GM13976 (cell line): ENCODE data around the gene GADD45GIP1.

Source experiments
- DNase-seq: peaks from one replicate; pipeline ENCODE4 v3.0.0; 2012; ENCODE audit warnings: low spot score
- in situ Hi-C: fragments of 300-500 bp; cut with MboI; formaldehyde crosslinking; loops from one replicate; pipeline ENCODE4 v1.12.0; 2022; ENCODE audit warnings: low sequenced_read_pairs, mixed read lengths, inconsistent platforms; ENCODE audit not compliant: unreplicated experiment
- TF ChIP-seq, protein P1 (sequence below): IDR thresholded peaks from 2 replicates; pipeline ENCODE4 v1.5.1; 2012; ENCODE audit warnings: borderline replicate concordance, mild to moderate bottlenecking; ENCODE audit not compliant: insufficient read depth; ENCODE audit errors: extremely low read depth, missing control alignments, control extremely low read depth

GADD45GIP1 gene

DNA sequence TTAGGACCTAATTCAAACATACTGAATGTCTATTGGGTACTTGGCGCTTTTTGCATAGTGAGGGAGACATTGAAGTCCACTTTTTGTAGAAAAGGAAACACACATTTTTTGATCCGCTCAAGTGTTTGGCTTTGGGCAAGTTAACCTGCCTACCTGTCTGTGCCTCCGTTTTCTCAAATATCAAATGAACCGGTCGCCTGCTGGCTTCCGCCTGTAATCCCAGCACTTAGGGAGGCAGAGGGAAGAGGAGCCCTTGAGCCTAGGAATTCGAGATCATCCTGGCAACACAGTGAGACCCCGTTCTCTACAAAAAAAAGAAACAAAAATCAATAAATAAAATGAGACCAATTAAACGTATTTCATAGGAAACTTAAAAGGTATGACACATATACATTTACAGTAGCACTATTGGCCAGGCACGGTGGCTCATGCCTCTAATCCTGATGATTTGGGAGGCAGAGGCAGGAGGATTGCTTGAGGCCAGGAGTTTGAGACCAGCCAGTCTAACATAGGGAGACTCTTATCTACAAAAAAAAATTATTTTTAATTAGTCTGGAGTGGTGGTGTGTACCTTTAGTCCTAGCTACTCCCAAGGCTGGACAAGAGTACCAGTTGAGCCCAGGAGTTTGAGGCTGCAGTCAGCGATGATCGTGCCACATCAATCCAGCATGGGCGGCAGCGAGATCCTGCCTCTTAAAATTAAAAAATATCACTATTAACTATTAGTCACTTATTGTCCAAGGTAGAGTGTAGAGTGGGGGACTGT is 10.1 kb downstream of the GADD45GIP1 start:
- DNase-seq: no peak
- TF ChIP-seq, protein P1, sequence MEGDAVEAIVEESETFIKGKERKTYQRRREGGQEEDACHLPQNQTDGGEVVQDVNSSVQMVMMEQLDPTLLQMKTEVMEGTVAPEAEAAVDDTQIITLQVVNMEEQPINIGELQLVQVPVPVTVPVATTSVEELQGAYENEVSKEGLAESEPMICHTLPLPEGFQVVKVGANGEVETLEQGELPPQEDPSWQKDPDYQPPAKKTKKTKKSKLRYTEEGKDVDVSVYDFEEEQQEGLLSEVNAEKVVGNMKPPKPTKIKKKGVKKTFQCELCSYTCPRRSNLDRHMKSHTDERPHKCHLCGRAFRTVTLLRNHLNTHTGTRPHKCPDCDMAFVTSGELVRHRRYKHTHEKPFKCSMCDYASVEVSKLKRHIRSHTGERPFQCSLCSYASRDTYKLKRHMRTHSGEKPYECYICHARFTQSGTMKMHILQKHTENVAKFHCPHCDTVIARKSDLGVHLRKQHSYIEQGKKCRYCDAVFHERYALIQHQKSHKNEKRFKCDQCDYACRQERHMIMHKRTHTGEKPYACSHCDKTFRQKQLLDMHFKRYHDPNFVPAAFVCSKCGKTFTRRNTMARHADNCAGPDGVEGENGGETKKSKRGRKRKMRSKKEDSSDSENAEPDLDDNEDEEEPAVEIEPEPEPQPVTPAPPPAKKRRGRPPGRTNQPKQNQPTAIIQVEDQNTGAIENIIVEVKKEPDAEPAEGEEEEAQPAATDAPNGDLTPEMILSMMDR: no peak
- in situ Hi-C loops: no loop called here

DNA sequence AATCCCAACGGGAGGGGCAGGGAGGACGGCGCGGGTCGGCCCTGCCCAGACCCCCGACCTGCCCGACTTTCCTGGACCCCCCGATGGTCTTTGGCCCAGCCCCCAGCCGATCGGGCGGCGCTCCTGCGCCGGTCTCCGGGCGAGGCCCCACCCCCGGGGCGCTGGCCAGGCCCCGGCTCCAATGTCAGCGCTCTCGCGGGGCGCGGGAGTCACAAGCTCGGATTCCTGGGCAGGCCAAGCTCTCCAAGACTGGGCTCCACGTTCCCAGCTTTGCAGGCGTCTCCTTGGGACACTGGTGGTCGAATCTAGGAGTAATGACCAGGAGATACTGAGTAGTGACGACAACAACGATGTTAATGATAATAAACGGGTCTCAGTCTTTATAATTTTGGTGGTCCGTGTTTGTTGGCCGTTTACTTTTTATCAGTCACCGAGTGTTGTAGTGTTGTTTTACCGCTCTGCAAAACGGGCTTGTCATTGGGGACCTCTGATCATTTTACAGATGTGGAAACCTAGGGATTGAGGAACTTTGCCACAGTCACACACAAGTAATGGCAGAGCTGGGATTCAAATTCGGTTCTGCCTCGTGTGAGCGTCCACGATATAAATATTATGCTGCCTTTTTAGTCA is 10.8 kb downstream of the GADD45GIP1 start:
- in situ Hi-C loops: no loop called here
- peak; percentile 74 for DNase-seq
- TF ChIP-seq, protein P1: no peak

DNA sequence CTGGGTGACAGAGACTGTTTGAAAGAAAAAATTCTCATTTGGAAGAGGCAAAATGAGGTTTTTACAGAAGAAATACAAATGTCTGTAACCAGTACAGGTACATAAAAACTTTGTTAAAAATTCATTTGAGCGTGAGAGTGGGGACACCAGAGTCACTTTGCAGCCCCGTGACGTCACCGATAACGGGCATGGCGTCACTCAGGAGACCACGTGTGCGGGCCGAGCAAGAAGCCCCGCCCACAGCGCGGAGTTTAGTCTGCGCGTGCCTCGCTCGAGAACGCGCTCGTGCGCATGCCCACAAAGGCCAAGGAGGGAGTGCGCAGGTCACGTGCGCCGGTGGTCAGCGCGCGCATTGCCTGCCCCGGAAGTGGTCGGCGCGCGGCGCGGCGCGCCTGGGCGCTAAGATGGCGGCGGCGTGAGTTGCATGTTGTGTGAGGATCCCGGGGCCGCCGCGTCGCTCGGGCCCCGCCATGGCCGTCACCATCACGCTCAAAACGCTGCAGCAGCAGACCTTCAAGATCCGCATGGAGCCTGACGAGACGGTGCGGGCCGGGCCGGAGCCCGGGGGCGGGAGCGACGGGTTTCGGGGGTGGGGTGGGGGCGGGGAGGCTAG is 11.4 kb downstream of the GADD45GIP1 start, which contains the start of gene RAD23A:
Gene RAD23A (plus strand): TSS at position 384 of the 613 bp plus-strand sequence. CDS start 87 bp downstream, at position 471.
- TF ChIP-seq, protein P1: no peak
- DNase-seq: peak; percentile 96
- in situ Hi-C loops: no loop called here

DNA sequence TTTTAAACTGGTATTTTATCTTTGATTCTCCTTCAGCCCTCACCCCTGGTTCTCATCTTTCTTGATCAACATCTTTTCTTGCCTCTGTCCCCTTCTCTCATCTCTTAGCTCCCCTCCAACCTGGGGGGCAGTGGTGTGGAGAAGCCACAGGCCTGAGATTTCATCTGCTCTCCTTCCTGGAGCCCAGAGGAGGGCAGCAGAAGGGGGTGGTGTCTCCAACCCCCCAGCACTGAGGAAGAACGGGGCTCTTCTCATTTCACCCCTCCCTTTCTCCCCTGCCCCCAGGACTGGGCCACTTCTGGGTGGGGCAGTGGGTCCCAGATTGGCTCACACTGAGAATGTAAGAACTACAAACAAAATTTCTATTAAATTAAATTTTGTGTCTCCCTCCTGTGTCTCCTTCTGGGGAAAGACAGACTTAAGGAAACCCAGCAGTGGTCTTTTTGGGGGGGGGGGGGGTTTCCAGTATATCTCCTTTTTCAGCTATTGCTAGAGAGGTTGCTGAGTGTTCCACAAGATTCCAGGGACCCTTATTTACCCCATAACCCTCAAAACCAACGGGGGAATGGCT is 12.8 kb downstream of the GADD45GIP1 start:
- in situ Hi-C loops: no loop called here
- no peak for DNase-seq
- TF ChIP-seq, protein P1: no peak

DNA sequence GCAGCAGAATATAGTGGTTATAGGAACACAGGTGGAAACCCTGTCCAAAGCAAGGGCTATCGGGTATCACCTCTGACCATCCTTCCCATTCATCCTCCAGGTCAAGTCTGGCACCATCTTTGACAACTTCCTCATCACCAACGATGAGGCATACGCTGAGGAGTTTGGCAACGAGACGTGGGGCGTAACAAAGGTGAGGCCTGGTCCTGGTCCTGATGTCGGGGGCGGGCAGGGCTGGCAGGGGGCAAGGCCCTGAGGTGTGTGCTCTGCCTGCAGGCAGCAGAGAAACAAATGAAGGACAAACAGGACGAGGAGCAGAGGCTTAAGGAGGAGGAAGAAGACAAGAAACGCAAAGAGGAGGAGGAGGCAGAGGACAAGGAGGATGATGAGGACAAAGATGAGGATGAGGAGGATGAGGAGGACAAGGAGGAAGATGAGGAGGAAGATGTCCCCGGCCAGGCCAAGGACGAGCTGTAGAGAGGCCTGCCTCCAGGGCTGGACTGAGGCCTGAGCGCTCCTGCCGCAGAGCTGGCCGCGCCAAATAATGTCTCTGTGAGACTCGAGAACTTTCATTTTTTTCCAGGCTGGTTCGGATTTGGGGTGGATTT is 13.5 kb downstream of the GADD45GIP1 start:
- in situ Hi-C loops: no loop called here
- no peak for DNase-seq

DNA sequence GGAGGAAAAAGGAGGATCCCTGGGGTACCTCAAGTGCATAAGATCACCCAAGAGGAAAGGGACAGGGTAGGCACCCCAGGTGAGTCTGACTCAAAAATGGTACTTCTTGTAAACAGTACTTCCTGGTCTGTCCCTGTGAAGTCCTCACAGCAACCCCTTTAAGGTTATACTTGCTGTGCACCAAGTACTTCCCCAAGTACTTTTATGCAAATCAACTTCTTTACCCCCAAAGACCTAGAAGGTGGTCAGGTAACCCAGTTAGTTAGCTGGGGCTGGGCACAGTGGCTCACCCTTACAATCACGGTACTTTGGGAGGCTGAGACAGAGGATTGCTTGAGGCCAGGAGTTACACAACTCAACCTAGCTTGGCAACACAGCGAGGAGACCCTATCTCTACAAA is 16.1 kb downstream of the GADD45GIP1 start:
- in situ Hi-C loops: no loop called here
- no peak for DNase-seq
- TF ChIP-seq, protein P1: no peak

More for the DNA sequence above, 13.5 kb downstream of the GADD45GIP1 start:
- TF ChIP-seq, protein P1: no peak
